SK-N-SH (cell line): ENCODE results near the gene ASB18. TPM values are rescaled to one million over a fixed set of nuclear protein-coding genes. Genes with fewer than 3 reads are reported as not detected.
"Not testable (repeated sequence)": the region's sequence is repeated elsewhere in the genome, so short reads cannot be mapped to it uniquely, and the experiment has no call there.

Experiments used
- CTCF ChIA-PET: fragments of 300-600, 350-600 bp; formaldehyde crosslinking; extraction: SDS; loops from one replicate; lab custom pipeline; 2021; lab: Yijun Ruan, JAX
- POLR2A ChIA-PET: fragments of 350-600 bp; sonication (Branson Sonifier 250); formaldehyde crosslinking; extraction: SDS; loops from one replicate; lab custom pipeline; 2020; ENCODE audit warnings: antibody characterized with exemption, inconsistent platforms; lab: Yijun Ruan, JAX
- DNase-seq: peaks from one replicate; pipeline ENCODE4 v3.0.0; 2012
- H2AFZ ChIP-seq: fragments of 200-600 bp; sonication (generic); 2 replicates; pipeline ENCODE4 v1.8.1; 2016; ENCODE audit warnings: antibody characterized with exemption, mild to moderate bottlenecking, low read depth
- H3F3A ChIP-seq: fragments of 200-600 bp; sonication (generic); replicated peaks from 2 replicates; pipeline ENCODE3; 2016; ENCODE audit warnings: antibody characterized with exemption, mild to moderate bottlenecking; ENCODE audit not compliant: insufficient read depth
- H3K27ac ChIP-seq, 2 experiments: fragments of 200-500 bp in 1 of 2; fragments of 200-600 bp in 1 of 2; sonication (Bioruptor generic) in 1 of 2; sonication (generic), shearing (Covaris generic) in 1 of 2; 2 replicates each; pipeline versions ENCODE4 v1.5.1 to v1.6.1; 2014 to 2016; ENCODE audit warnings: low read depth in 2 of 2, inconsistent platforms in 1 of 2, low read length in 1 of 2, mild to moderate bottlenecking in 1 of 2, mixed read lengths in 1 of 2
- H3K27me3 ChIP-seq: fragments of 200-600 bp; sonication (generic), shearing (Covaris generic); 2 replicates; pipeline ENCODE4 v1.6.1; 2016; ENCODE audit warnings: mixed run types; ENCODE audit not compliant: insufficient read depth
- H3K36me3 ChIP-seq, 2 experiments: fragments of 200-500 bp in 1 of 2; fragments of 200-600 bp in 1 of 2; sonication (Bioruptor generic) in 1 of 2; sonication (generic) in 1 of 2; replicated peaks in 1 of 2; 2 replicates each; pipeline versions ENCODE3 to v1.5.1; 2014 to 2016; ENCODE audit warnings: low read length in 1 of 2, mild to moderate bottlenecking in 1 of 2; ENCODE audit not compliant: insufficient read depth in 2 of 2, control insufficient read depth in 1 of 2
- H3K4me1 ChIP-seq, 2 experiments: fragments of 200-500 bp in 1 of 2; fragments of 200-600 bp in 1 of 2; sonication (Bioruptor generic) in 1 of 2; sonication (generic), shearing (Covaris generic) in 1 of 2; 2 replicates each; pipeline versions ENCODE4 v1.5.1 to v1.6.1; 2014 to 2016; ENCODE audit warnings: low read depth in 1 of 2, low read length in 1 of 2, mixed run types in 1 of 2; ENCODE audit not compliant: insufficient read depth in 2 of 2, control insufficient read depth in 1 of 2
- H3K4me2 ChIP-seq: fragments of 200-600 bp; sonication (generic), shearing (Covaris generic); 2 replicates; pipeline ENCODE4 v1.6.1; 2017; ENCODE audit warnings: mixed run types
- H3K4me3 ChIP-seq, 2 experiments: fragments of 200-500 bp in 1 of 2; fragments of 200-600 bp in 1 of 2; sonication (Bioruptor generic) in 1 of 2; sonication (generic), shearing (Covaris generic) in 1 of 2; 2 replicates each; pipeline versions ENCODE4 v1.5.1 to v1.8.1; 2014 to 2016; ENCODE audit warnings: low read depth in 2 of 2, inconsistent platforms in 1 of 2, low read length in 1 of 2, mild to moderate bottlenecking in 1 of 2, mixed read lengths in 1 of 2, moderate library complexity in 1 of 2
- H3K79me2 ChIP-seq: fragments of 200-600 bp; sonication (generic); 2 replicates; pipeline ENCODE4 v1.8.1; 2017; ENCODE audit warnings: mild to moderate bottlenecking; ENCODE audit not compliant: insufficient read depth
- H3K9ac ChIP-seq: fragments of 200-600 bp; sonication (generic); 2 replicates; pipeline ENCODE4 v1.6.1; 2017; ENCODE audit warnings: mixed run types
- H3K9me2 ChIP-seq: fragments of 200-600 bp; sonication (generic); 2 replicates; pipeline ENCODE4 v1.6.1; 2017; ENCODE audit warnings: mixed run types
- H3K9me3 ChIP-seq: fragments of 200-600 bp; sonication (generic); 2 replicates; pipeline ENCODE4 v1.6.1; 2017; ENCODE audit warnings: mixed run types, mild to moderate bottlenecking, moderate library complexity
- H4K20me1 ChIP-seq: fragments of 200-600 bp; sonication (generic); 2 replicates; pipeline ENCODE4 v1.6.1; 2017; ENCODE audit warnings: mild to moderate bottlenecking, mixed run types; ENCODE audit not compliant: insufficient read depth
- CHD2 ChIP-seq: fragments of 150-350 bp; IDR thresholded peaks from 2 replicates; pipeline ENCODE4 v1.6.1; 2018; ENCODE audit warnings: low read length; ENCODE audit not compliant: partially characterized antibody
- ELF1 ChIP-seq: IDR thresholded peaks from 2 replicates; pipeline ENCODE4 v1.4.0; 2012
- FOSL2 ChIP-seq: IDR thresholded peaks from 2 replicates; pipeline ENCODE4 v1.4.0; 2012; ENCODE audit warnings: low read depth, mild to moderate bottlenecking, moderate library complexity, borderline replicate concordance
- FOXM1 ChIP-seq: IDR thresholded peaks from 2 replicates; pipeline ENCODE4 v1.4.0; 2012; ENCODE audit warnings: low read depth, mild to moderate bottlenecking
- GABPA ChIP-seq: IDR thresholded peaks from 2 replicates; pipeline ENCODE4 v1.4.0; 2012; ENCODE audit warnings: low read depth, mild to moderate bottlenecking
- GATA2 ChIP-seq: sonication (generic); formaldehyde crosslinking; IDR thresholded peaks from 2 replicates; pipeline ENCODE4 v1.5.0; 2020; ENCODE audit warnings: mild to moderate bottlenecking, missing genetic modification reagents
- JUND ChIP-seq: IDR thresholded peaks from 2 replicates; pipeline ENCODE4 v1.4.0; 2012
- MXI1 ChIP-seq: IDR thresholded peaks from 2 replicates; pipeline ENCODE4 v1.6.1; 2012; ENCODE audit warnings: mild to moderate bottlenecking, low read depth, low read length, improper control_type of control experiment
- NRF1 ChIP-seq: IDR thresholded peaks from 2 replicates; pipeline ENCODE4 v1.6.1; 2012; ENCODE audit warnings: low read depth, mild to moderate bottlenecking, low read length
- RAD21 ChIP-seq: IDR thresholded peaks from 2 replicates; pipeline ENCODE4 v1.6.1; 2012; ENCODE audit warnings: mild to moderate bottlenecking, low read length
- RFX5 ChIP-seq: IDR thresholded peaks from 2 replicates; pipeline ENCODE4 v1.6.1; 2012; ENCODE audit warnings: mild to moderate bottlenecking, improper control_type of control experiment, low read length
- SIN3A ChIP-seq: IDR thresholded peaks from 2 replicates; pipeline ENCODE4 v1.6.1; 2012; ENCODE audit warnings: low read depth, mild to moderate bottlenecking, low read length, moderate library complexity, borderline replicate concordance
- TCF12 ChIP-seq: IDR thresholded peaks from 2 replicates; pipeline ENCODE4 v1.4.0; 2012
- TEAD4 ChIP-seq: IDR thresholded peaks from 2 replicates; pipeline ENCODE4 v1.4.0; 2012; ENCODE audit warnings: mild to moderate bottlenecking, borderline replicate concordance; ENCODE audit not compliant: insufficient read depth
- USF1 ChIP-seq: IDR thresholded peaks from 2 replicates; pipeline ENCODE4 v1.4.0; 2012; ENCODE audit warnings: low read depth, borderline replicate concordance
- WGBS: methylation state at CpG from one replicate; pipeline ENCODE4 v1.1.6; 2017; ENCODE audit warnings: low lambda C conversion rate; 5-methylcytosine and 5-hydroxymethylcytosine counted together
- polyA plus RNA-seq, 3 experiments: library from polyadenylated mRNA; depleted of rRNA; stranded (reverse); fragments of >200 nt; gene quantifications; 2 replicates each; pipeline ENCODE4 v1.2.3, GENCODE V29; 2012
- TF ChIP-seq, protein P1 (sequence below): fragments of 150-350 bp; IDR thresholded peaks from 2 replicates; pipeline ENCODE4 v1.6.1; 2016; ENCODE audit warnings: mild to moderate bottlenecking, low read depth, low read length
- TF ChIP-seq, protein P2 (sequence below): IDR thresholded peaks from 2 replicates; pipeline ENCODE4; 2012

The ASB18 gene
- polyA plus RNA-seq, 1 of the 3 experiments (the other 2 are of a cell fraction), result not detected

DNA sequence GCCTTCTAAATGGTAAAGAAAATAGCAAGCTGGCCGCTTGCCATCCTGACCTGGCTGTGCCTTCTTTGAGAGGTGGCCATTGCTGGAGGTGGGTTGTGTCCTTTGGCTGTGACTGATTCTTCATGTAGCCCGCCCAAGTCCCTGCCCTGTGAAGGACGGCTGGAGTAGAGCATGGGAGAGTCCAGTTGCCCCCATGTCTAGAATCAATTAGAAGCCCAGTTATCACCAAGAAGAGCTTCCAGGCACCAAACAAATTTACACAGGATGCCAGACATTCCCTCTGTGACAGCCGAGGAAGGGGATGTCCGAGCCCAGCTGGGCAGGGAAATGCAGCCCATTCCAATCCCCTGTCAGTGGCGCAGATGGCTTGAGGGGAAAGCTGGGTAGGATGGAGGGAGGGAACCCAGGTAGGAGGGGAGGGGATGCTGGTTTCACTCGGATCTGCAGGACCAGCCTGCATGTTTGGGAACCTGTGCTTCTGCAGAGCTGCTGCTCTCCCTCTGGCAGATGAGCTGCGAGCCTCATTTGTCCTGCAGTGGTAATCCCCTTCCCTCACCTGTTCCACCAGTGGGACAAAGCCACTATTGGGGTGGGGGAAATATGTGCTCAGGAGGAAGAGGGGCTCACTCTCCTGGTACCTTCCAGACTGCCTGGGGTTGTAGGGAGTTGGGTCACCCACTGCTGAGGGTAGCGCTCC lies 25.7 kb upstream of the ASB18 start:
- CTCF ChIA-PET, result no interaction called here
- no peak overlapping the region for H3K4me3 ChIP-seq
- H4K20me1 ChIP-seq, result no peaks in the 10 kb centered on the region
- no peaks in the 10 kb centered on the region for H3K4me1 ChIP-seq
- no peaks in the 10 kb centered on the region for H3K9me2 ChIP-seq
- H3K27ac ChIP-seq, result no peak overlapping the region
- no peak overlapping the region for H2AFZ ChIP-seq
- no peak for DNase-seq
- no peak overlapping the region for H3K9ac ChIP-seq
- 17% methylated on average over 9 of the region's 9 CpGs for WGBS
- no peak for TF ChIP-seq USF1
- no peak for TF ChIP-seq SIN3A
- no peak for TF ChIP-seq GATA2 (CRISPR knock-in tag)
- TF ChIP-seq, protein P1, sequence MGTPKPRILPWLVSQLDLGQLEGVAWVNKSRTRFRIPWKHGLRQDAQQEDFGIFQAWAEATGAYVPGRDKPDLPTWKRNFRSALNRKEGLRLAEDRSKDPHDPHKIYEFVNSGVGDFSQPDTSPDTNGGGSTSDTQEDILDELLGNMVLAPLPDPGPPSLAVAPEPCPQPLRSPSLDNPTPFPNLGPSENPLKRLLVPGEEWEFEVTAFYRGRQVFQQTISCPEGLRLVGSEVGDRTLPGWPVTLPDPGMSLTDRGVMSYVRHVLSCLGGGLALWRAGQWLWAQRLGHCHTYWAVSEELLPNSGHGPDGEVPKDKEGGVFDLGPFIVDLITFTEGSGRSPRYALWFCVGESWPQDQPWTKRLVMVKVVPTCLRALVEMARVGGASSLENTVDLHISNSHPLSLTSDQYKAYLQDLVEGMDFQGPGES, result no peak
- TF ChIP-seq FOXM1, result no peak
- no peak for TF ChIP-seq NRF1
- no peaks in the 10 kb centered on the region for H3K79me2 ChIP-seq
- no peak overlapping the region for H3K4me2 ChIP-seq
- POLR2A ChIA-PET, result no interaction called here
- H3K27me3 ChIP-seq, result no peaks in the 10 kb centered on the region
- no peaks in the 10 kb centered on the region for H3K36me3 ChIP-seq
- H3K9me3 ChIP-seq, result no peaks in the 10 kb centered on the region
- no peaks in the 10 kb centered on the region for H3F3A ChIP-seq

DNA sequence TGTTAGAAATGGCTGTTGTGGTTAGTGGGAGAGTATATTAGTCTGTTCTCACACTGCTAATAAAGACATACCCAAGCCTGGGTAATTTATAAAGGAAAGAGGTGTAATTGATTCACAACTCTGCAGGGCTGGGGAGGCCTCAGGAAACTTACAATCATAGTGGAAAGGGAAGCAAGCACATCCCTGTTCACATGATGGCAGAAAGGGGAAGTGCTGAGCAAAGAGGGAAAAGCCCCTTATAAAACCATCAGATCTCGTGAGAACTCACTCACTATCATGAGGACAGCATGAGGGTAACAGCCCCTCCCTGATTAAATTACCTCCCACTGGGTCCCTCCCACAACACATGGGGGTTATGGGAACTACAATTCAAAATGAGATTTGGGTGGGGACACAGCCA lies 24.2 kb upstream of the ASB18 start:
- DNase-seq, H3K79me2 ChIP-seq, POLR2A ChIA-PET, H3K9me3 ChIP-seq, H3K4me3 ChIP-seq, H4K20me1 ChIP-seq, H3K27me3 ChIP-seq, CTCF ChIA-PET, H3K4me1 ChIP-seq, H2AFZ ChIP-seq, H3K4me2 ChIP-seq, H3K9ac ChIP-seq, H3F3A ChIP-seq, H3K27ac ChIP-seq, H3K9me2 ChIP-seq, H3K36me3 ChIP-seq: not testable (repeated sequence)
- 0% methylated on average over 1 of the region's 1 CpG for WGBS

DNA sequence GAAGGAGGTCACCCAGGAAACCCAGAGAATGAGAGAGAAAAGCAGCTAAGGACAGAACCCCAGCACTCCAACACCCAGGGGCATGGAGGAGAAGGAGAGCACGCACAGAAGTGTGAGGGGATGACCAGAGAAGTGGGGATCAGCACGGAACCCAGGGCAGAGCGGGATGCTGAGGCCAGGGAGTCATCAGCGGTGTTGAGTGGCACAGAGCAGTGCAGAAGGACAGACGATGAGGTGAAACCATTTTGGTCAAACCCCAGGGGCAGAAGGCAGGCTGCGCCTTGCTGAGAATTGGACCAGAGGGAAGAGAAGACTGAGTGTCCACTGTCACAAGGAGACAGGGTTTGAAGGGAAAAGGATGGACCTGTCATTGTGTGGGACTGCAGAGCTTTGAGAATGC lies 23.4 kb upstream of the ASB18 start:
- no peaks in the 10 kb centered on the region for H3K36me3 ChIP-seq
- no peak overlapping the region for H2AFZ ChIP-seq
- H3K9me2 ChIP-seq, result no peaks in the 10 kb centered on the region
- no peaks in the 10 kb centered on the region for H3K79me2 ChIP-seq
- DNase-seq, result no peak
- ChIA-PET CTCF (no interaction called here), POLR2A (no interaction called here)
- no peak overlapping the region for H3K4me2 ChIP-seq
- no peaks in the 10 kb centered on the region for H4K20me1 ChIP-seq
- H3K4me3 ChIP-seq, result no peak overlapping the region
- no peak overlapping the region for H3K9ac ChIP-seq
- 25% methylated on average over 6 of the region's 6 CpGs for WGBS
- TF ChIP-seq, protein P1, result no peak
- no peak for TF ChIP-seq RAD21
- no peak for TF ChIP-seq CHD2
- no peak for TF ChIP-seq FOSL2
- no peak for TF ChIP-seq TEAD4
- TF ChIP-seq JUND, result no peak
- TF ChIP-seq TCF12, result no peak
- TF ChIP-seq, protein P2, sequence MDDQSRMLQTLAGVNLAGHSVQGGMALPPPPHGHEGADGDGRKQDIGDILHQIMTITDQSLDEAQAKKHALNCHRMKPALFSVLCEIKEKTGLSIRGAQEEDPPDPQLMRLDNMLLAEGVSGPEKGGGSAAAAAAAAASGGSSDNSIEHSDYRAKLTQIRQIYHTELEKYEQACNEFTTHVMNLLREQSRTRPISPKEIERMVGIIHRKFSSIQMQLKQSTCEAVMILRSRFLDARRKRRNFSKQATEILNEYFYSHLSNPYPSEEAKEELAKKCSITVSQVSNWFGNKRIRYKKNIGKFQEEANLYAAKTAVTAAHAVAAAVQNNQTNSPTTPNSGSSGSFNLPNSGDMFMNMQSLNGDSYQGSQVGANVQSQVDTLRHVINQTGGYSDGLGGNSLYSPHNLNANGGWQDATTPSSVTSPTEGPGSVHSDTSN, result no peak
- TF ChIP-seq ELF1, result no peak
- TF ChIP-seq MXI1, result no peak
- TF ChIP-seq RFX5, result no peak
- TF ChIP-seq GABPA, result no peak
- H3K4me1 ChIP-seq, result no peaks in the 10 kb centered on the region
- no peaks in the 10 kb centered on the region for H3F3A ChIP-seq
- H3K27ac ChIP-seq, result no peak overlapping the region
- no peaks in the 10 kb centered on the region for H3K9me3 ChIP-seq
- H3K27me3 ChIP-seq, result no peaks in the 10 kb centered on the region
